Endodermal cell (in vitro differentiated cells): ENCODE results near the gene PEX7. TPM values are rescaled to one million over a fixed set of nuclear protein-coding genes. Genes with fewer than 3 reads are reported as not detected.

ENCODE experiments used
- DNase-seq: peaks from one replicate; pipeline ENCODE4 v3.0.0-alpha.2; 2017
- H3K27ac ChIP-seq: 2 replicates; pipeline ENCODE4 v1.5.1; 2013; ENCODE audit warnings: mild to moderate bottlenecking, low read depth, low read length, moderate library complexity
- H3K27me3 ChIP-seq: 2 replicates; pipeline ENCODE4 v1.6.1; 2013; ENCODE audit warnings: mild to moderate bottlenecking, low read length, moderate library complexity; ENCODE audit not compliant: insufficient read depth, control insufficient read depth, poor library complexity, severe bottlenecking
- H3K36me3 ChIP-seq: 2 replicates; pipeline ENCODE4 v1.7.0; 2013; ENCODE audit warnings: mild to moderate bottlenecking, low read length, moderate library complexity; ENCODE audit not compliant: control insufficient read depth, insufficient read depth
- H3K4me1 ChIP-seq: one replicate; pipeline ENCODE4 v1.7.0; 2013; ENCODE audit warnings: low read length; ENCODE audit not compliant: control insufficient read depth, insufficient read depth
- H3K4me3 ChIP-seq: 2 replicates; pipeline ENCODE4 v1.5.1; 2013; ENCODE audit warnings: mild to moderate bottlenecking, low read length, moderate library complexity
- H3K9ac ChIP-seq: 2 replicates; pipeline ENCODE4 v1.6.1; 2013; ENCODE audit warnings: mild to moderate bottlenecking, low read length, moderate library complexity; ENCODE audit not compliant: poor library complexity, severe bottlenecking; ENCODE audit errors: extremely low read depth
- H3K9me3 ChIP-seq: 2 replicates; pipeline ENCODE4 v1.6.1; 2013; ENCODE audit warnings: mild to moderate bottlenecking, low read length, moderate library complexity; ENCODE audit not compliant: control insufficient read depth
- H3K27ac Mint-ChIP-seq: 2 replicates; pipeline ENCODE4 v1.8.0; 2020; ENCODE audit warnings: mixed read lengths
- H3K27me3 Mint-ChIP-seq: 2 replicates; pipeline ENCODE4 v1.8.0; 2021; ENCODE audit warnings: mild to moderate bottlenecking, mixed read lengths; ENCODE audit not compliant: insufficient read depth
- H3K36me3 Mint-ChIP-seq: 2 replicates; pipeline ENCODE4 v1.8.0; 2020; ENCODE audit warnings: low read depth, mixed read lengths
- H3K4me1 Mint-ChIP-seq: 2 replicates; pipeline ENCODE4 v1.8.0; 2020; ENCODE audit warnings: mixed read lengths
- H3K4me3 Mint-ChIP-seq: 2 replicates; pipeline ENCODE4 v1.8.0; 2020; ENCODE audit warnings: mild to moderate bottlenecking, moderate library complexity, mixed read lengths
- H3K9me3 Mint-ChIP-seq: 2 replicates; pipeline ENCODE4 v1.8.0; 2020; ENCODE audit warnings: mild to moderate bottlenecking, mixed read lengths
- WGBS, 2 experiments: methylation state at CpG; one replicate each; pipeline versions ENCODE4 v1.1.5 to v1.1.7; 2013; ENCODE audit warnings: missing lambda C conversion rate in 2 of 2, mixed read lengths in 1 of 2; ENCODE audit not compliant: insufficient coverage in 1 of 2, insufficient read length in 1 of 2; 5-methylcytosine and 5-hydroxymethylcytosine counted together
- total RNA-seq, 2 donors: library from RNA; stranded (reverse); fragmentation: NEBNext Ultra II Directional in 1 of 2; extraction: Animal tissue kit (Norgen Biotek cat#: 25700) in 1 of 2; gene quantifications; 2 replicates in 1 of 2; 3 replicates in 1 of 2; pipeline ENCODE4 v1.2.1, GENCODE V29; 2021
- TF ChIP-seq, protein P1 (sequence below): fragments of 200-600 bp; sonication (generic); conservative IDR thresholded peaks from 2 replicates; pipeline ENCODE4 v1.5.0; 2021; ENCODE audit warnings: antibody characterized with exemption, mild to moderate bottlenecking

Gene PEX7
- total RNA-seq, 2 donors from 2014 or later, result 11.2 to 11.6 TPM

DNA sequence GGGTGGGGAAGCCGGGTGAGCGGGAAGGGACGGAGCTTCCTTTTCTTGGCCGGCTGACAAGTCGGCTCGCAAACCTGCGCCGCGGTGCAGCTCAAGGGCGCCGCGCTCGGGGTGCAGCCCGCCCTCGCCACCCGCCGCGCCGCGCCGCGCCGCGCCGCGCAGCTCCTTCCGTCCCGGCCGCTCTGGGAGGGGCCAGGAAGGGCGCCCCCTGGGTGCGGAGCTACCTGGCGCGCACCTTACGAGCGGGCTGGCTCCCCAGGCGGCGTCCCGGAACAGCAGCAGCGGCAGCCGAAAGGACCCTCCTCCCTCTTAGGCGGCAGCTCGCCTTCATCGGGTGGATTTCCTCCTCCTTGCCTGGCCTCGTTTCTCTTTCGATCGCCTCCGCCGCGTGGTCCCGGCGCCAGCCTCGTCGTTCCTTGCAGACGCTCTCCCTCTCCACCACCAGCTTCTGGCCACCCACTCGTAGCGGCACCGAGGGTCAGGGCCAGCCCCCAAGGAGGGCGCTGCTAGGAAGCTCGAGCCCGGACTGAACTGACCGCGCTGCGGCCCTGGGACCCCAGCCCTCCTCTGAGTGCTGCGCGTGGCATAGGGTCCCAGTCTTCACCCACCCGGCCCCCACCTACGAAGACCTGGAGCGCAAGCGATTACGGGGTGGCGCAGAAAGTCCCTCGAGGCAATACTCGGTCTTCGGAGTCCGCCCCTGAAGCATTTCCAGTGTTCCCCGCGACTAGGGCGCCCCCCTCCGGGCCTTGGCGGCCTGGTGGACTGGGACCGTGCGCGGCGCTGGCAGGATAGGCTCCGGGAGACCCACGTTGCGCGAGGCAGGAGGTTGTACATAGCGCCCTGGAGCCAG is 29.8 kb upstream of the PEX7 start, which contains the start of gene MAP3K5:
Gene MAP3K5 (minus strand): TSS at position 68 of the 853 bp plus-strand sequence. CDS start 320 bp downstream, outside the sequence.
- Mint-ChIP-seq H3K9me3 (no peaks in the 10 kb centered on the region), H3K4me1 (peaks cover 12% of the 10 kb centered on the region), H3K36me3 (no peaks in the 10 kb centered on the region), H3K27me3 (peaks cover 51% of the 10 kb centered on the region), H3K4me3 (peak within 1 kb of the TSS; percentile 80), H3K27ac (peak within 1 kb of the TSS; percentile 68)
- H3K9ac ChIP-seq, result peak within 1 kb of the TSS; percentile 21
- WGBS, 2 experiments, result 1 to 2% methylated on average over 30 to 89 of the region's 89 CpGs
- H3K9me3 ChIP-seq, result no peaks in the 10 kb centered on the region
- TF ChIP-seq, protein P1, sequence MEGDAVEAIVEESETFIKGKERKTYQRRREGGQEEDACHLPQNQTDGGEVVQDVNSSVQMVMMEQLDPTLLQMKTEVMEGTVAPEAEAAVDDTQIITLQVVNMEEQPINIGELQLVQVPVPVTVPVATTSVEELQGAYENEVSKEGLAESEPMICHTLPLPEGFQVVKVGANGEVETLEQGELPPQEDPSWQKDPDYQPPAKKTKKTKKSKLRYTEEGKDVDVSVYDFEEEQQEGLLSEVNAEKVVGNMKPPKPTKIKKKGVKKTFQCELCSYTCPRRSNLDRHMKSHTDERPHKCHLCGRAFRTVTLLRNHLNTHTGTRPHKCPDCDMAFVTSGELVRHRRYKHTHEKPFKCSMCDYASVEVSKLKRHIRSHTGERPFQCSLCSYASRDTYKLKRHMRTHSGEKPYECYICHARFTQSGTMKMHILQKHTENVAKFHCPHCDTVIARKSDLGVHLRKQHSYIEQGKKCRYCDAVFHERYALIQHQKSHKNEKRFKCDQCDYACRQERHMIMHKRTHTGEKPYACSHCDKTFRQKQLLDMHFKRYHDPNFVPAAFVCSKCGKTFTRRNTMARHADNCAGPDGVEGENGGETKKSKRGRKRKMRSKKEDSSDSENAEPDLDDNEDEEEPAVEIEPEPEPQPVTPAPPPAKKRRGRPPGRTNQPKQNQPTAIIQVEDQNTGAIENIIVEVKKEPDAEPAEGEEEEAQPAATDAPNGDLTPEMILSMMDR, result peak; percentile 87
- peaks cover 27% of the 10 kb centered on the region for H3K27me3 ChIP-seq
- DNase-seq, result peak; percentile 95
- H3K27ac ChIP-seq, result no peak within 1 kb of the TSS
- H3K4me3 ChIP-seq, result peak within 1 kb of the TSS; percentile 90
- H3K36me3 ChIP-seq, result no peaks in the 10 kb centered on the region
- H3K4me1 ChIP-seq, result no peaks in the 10 kb centered on the region

DNA sequence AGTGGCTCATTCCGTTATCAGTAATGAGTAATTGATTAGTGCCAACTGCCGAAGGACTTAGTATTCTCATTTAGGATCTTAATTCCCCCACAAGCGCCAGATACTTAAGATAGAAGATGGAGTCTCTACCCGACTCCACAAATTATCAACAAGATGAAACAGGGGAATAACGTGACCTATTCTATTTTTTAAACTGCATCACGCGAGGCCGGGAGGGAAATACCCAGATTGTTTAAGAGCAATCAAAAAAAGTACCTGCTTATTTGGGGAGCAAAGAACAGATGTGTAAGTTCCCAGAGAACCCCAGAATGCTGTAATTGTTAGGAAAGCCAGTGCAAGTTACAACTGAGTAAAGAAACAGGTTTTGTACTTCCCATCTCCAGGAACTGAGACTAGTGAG is 29.0 kb upstream of the PEX7 start:
- H3K9me3 Mint-ChIP-seq, result no peaks in the 10 kb centered on the region
- WGBS, 2 experiments, result 75 to 92% methylated on average over 6 to 8 of the region's 8 CpGs
- H3K4me1 Mint-ChIP-seq, result peaks cover 12% of the 10 kb centered on the region
- no peaks in the 10 kb centered on the region for H3K4me1 ChIP-seq
- H3K27ac ChIP-seq, result no peak overlapping the region
- H3K27ac Mint-ChIP-seq, result no peak overlapping the region
- TF ChIP-seq, protein P1, result no peak
- peak overlapping the region; percentile 90 for H3K4me3 ChIP-seq
- H3K9me3 ChIP-seq, result no peaks in the 10 kb centered on the region
- no peaks in the 10 kb centered on the region for H3K36me3 ChIP-seq
- peaks cover 27% of the 10 kb centered on the region for H3K27me3 ChIP-seq
- H3K27me3 Mint-ChIP-seq, result peaks cover 47% of the 10 kb centered on the region
- DNase-seq, result no peak
- peak overlapping the region; percentile 80 for H3K4me3 Mint-ChIP-seq
- no peaks in the 10 kb centered on the region for H3K36me3 Mint-ChIP-seq
- H3K9ac ChIP-seq, result no peak overlapping the region

DNA sequence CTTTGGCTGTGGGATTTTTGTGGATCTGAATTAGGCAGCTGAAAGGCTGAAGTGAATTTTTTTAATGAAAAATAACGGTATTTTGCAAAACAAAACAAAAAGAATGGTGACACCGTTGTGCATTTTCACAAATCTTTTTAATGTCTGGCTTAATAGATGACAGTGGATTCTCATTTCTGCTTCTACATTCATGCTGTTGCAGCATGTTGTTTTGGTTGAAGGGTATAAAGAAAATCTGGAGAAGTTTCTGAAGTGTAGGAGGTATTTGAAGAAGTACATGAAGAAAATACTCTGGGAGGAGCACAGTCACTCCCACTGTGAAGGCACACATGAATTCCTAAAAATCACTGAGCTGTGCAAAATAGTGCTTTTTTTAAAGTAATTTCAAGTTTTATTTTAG is 27.0 kb upstream of the PEX7 start:
- H3K27me3 Mint-ChIP-seq, result peaks cover 32% of the 10 kb centered on the region
- TF ChIP-seq, protein P1, result no peak
- H3K27me3 ChIP-seq, result peaks cover 21% of the 10 kb centered on the region
- H3K4me1 Mint-ChIP-seq, result peaks cover 12% of the 10 kb centered on the region
- no peaks in the 10 kb centered on the region for H3K9me3 Mint-ChIP-seq
- no peak overlapping the region for H3K4me3 Mint-ChIP-seq
- 97 to 100% methylated on average over 2 of the region's 2 CpGs for WGBS, 2 experiments
- no peaks in the 10 kb centered on the region for H3K9me3 ChIP-seq
- H3K4me3 ChIP-seq, result no peak overlapping the region
- H3K4me1 ChIP-seq, result no peaks in the 10 kb centered on the region
- H3K27ac Mint-ChIP-seq, result no peak overlapping the region
- no peak for DNase-seq
- H3K36me3 ChIP-seq, result no peaks in the 10 kb centered on the region
- H3K27ac ChIP-seq, result no peak overlapping the region
- no peak overlapping the region for H3K9ac ChIP-seq
- no peaks in the 10 kb centered on the region for H3K36me3 Mint-ChIP-seq
